NCI-H748 treated with DMSO at 0.1 percent for 48 hours (cell line): ENCODE measurements around the gene ITGA11.

ENCODE experiments used
- DNase-seq: peaks from one replicate; lab custom pipeline; 2025; lab: John Stamatoyannopoulos, UW

Gene ITGA11

DNA sequence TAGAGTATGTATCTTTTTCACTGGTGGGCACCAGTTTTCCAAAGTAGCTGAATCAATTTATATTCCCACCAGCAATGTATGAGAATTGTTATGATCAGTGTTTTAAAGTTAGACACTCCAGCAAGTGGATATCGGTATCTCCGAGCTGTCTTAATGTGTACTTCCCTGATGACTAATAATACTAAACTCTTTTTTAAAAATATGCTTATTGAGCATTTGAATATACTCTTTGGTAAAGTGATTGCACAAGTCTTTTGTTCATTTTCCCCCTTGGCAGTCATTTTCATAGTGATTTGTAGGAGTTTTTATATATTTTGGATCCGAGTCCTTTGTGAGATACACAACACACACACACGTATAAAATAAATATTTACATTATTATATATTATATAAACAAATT lies 166.9 kb downstream of the ITGA11 start:
- DNase-seq, result no peak

DNA sequence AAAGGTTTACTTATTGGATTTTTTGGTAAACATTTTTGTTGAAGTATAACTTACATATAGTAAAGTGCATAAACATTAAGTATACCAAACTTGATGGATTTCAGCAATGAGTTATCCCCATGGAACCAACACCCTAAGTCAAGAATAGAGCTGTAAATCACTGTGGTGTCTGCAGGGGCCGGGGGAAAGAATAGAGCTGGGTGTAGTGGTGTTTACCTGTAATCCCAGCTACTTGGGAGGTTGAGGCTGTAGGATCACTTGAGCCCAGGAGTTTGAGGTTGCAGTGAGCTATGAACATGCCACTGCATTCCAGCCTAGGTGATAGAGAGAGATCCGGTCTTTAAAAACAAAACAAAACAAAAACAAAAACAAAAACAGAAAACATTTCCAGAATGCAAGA lies 167.7 kb downstream of the ITGA11 start:
- no peak for DNase-seq

DNA sequence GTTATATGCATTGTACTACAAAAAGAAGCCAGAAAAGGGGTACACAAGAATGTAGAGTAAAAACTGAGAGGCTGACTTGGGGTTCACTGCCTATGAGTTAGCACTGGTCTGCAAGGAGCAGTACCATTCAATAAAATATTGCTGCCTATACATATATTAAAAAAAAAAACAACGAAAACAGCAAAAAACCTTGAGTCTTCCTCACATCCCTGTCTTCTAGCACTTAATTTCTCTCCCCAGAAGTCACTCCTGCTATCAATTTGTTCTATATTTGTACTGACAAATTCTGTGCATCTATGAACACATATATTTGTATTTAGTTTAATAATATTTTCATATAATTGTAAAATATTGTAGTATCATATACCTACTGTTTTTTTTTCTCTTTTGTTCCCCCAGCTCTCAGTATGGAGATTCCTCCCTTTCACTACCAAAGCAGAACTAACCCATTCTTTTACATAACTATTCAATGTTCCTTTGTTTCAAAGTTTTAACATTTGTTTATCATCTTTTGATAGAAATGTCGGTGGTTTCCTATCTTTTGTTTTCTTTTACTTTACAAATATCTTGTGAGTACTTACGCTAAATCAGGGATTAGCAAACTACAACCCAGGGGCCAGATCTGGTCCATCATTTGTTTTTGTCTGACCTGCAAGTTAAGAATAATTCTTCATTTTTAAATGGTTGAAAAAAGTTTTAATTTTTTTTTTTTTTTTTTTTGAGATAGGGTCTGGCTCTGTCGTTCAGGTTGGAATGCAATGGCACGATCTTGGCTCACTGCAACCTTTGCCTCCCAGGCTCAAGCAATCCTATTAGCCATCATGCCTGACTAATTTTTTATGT lies 169.2 kb downstream of the ITGA11 start:
- DNase-seq, result no peak

DNA sequence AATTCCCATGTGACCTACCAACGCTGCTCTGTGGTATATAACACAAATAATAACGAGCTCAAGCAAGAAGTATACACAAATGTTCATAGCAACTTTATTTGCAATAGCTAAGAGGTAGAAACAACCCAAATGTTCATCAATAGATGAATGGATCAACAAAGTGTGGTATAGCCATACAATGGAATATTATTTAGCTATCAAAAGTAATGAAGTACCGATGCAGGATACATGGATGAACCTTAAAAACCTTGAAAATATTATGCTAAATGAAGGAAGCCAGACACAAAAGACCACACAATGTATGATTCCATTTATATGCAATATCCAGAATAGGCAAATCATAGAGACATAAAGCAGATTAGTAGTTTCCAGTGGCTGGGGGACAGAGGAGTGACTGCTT lies 170.0 kb downstream of the ITGA11 start:
- no peak for DNase-seq

DNA sequence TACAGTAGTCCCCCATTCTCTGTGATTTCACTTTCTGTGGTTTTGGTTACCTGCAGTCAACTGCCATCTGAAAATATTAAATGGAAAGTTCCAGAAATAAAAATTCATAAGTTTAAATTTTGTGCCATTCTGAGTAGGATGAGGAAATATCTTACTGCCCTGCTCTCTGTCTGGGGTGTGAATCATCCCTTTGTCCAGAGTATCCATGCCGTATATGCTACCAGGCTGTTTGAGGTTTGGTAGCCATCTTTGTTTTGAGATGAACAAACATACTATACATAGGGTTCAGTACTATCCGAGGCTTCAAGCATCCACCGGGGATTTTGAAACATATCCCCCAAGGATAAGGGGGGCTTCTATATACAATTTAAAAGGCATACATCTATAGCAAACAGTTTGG lies 170.7 kb downstream of the ITGA11 start:
- DNase-seq, result no peak

DNA sequence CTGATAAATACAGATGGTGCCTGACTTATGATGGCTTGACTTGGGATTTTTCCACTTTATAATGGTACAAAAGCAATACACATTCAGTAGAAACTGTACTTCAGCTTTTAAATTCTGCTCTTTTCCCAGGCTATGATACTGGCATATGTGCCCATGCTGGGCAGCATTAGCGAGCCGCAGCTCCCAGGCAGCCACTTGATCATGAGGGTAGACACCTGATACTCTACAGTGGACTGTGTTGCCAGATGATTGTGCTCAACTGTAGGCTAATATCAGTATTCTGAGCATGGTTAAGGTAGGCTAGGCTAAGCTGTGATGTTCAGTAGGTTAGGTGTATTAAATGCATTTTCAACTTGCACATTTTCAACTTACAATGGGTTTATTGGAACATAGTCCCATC lies 172.1 kb downstream of the ITGA11 start:
- no peak for DNase-seq

DNA sequence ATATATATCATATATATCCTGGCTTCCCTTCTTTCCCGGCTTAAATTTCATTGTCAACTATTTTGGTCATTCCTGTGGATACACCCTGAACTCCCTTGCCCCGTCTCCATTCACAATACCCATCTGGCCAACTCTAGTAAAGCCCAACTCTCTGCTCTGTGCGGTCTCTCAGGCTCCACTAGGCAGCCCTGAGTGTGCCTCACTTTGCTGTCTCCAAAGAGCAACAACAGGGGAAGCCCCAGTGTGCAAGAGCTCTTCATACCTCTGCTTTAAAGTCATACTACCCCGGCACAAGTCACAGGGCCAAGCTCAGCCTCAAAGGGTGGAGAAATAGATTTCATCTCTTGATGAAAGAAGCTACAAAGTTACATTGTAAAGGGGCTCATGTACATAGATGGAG lies 173.3 kb downstream of the ITGA11 start:
- no peak for DNase-seq

DNA sequence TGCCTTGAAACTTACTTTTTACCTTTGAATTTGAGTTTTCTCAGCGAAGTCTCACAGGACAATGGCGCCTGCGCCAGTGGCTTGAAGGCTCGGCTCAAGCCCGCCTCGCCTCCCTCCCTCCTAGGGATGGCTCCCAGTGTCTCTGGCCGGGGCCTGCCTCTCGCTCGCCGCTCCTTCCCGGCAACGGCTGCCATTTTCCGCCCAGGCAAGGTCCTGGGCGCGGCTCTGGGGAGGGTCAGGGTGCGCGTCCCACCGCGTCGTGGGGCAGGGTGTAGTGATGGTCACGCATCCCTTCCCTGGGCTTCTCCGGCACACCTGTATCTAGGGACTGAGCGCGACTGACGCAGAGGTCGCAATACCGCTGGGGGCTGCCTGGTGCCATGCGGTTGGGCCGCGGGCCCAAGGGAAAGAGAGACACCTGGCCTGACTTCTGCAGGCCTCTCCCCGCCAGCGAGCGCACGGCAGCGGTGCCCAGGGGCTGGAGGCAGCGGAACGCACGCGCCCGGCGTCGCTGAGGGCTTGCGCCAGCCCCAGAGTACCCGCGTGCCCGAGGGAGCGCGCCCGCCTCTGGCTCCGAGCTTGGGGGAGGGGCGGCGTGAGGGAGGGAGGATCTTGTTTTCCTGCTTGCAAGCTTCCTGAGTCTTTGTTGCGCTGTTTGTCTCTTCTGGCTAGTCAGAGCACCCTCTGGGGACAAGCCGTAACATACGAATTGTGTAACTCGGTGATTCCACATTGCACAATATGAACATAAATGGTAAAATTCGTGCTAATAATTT lies 175.1 kb downstream of the ITGA11 start:
- DNase-seq, result peak; percentile 51

DNA sequence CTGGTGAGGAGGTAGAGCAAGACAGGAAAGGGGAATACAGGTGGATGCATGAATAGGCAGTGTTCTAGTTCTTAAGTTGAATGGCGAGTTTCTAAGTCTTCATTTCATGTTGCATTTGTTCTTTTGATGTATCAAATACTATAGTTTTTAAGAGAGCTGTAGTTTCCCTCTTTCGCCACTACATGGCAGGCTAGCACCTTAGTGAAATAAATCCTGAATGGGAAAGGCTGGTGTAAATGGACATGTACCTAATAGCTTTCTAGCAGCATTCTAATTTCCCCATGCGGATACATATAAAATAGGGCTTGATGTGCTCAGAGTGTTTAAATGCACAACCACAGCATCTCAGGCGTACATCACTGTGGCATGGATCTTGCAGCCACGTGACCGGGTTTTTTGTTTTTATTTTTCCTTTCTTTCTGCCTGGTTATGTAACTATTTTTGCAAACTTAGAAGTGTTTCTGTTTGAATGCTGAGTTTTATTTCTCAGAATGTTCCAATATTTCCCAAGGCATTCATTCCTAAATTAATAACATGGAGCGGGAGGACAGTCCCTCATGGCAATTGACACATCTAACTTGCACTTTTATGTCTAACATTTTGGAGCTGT lies 178.9 kb downstream of the ITGA11 start:
- peak; percentile 78 for DNase-seq

DNA sequence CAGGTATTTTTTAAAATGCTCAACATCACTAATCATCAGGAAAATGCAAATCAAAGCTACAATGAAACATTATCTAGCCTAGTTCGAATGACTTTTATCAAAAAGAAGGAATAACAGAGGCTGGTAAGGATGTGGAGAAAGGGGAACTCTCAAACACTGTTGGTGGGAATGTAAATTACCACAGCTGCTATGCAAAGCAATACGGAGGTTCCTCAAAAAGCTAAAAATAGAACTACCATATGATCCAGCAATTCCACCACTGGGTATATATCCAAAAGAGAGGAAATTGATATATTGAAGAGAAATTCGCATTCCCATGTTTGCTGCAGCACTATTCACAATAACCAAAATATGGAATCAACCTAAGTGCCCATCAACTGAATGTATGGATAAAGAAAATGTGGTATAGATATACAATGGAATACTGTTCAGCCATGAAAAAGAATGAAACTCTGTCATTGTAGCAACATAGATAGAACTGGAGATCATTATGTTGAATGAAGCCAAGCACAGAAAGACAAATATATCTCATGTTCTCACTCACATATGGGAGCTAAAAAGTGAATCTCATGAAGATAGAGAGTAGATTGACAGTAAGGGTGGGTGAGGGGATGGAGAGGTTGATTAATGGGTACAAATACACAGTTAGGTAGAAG lies 182.8 kb downstream of the ITGA11 start:
- no peak for DNase-seq
